T47D (cell line): ENCODE measurements around the gene WNK2.

ENCODE experiments used
- DNase-seq, 2 experiments: peaks; one replicate each; pipeline versions ENCODE4 v3.0.0 to v3.0.0-alpha.2; 2011 to 2012; ENCODE audit warnings: low read depth in 1 of 2, low spot score in 1 of 2
- JUND ChIP-seq: IDR thresholded peaks from 2 replicates; pipeline ENCODE4 v1.6.1; 2012; ENCODE audit warnings: low read depth
- in situ Hi-C: cut with HindIII; loops from 2 replicates; pipeline ENCODE4 v1.10.0; 2016; ENCODE audit warnings: low sequenced_read_pairs, low pct_unique_long_range_greater_than_20kb

Gene WNK2

GRCh38 chr9:93210974-93211653 is 27.2 kb downstream of the WNK2 start:
- in situ Hi-C loops, result no loop called here
- TF ChIP-seq JUND, result no peak
- no peak for DNase-seq

- in situ Hi-C loops, result no loop called here
- no peak for TF ChIP-seq JUND
- DNase-seq, result no peak
These were observed 27.7 kb downstream of the WNK2 start for GRCh38 chr9:93211654-93212001.

DNA sequence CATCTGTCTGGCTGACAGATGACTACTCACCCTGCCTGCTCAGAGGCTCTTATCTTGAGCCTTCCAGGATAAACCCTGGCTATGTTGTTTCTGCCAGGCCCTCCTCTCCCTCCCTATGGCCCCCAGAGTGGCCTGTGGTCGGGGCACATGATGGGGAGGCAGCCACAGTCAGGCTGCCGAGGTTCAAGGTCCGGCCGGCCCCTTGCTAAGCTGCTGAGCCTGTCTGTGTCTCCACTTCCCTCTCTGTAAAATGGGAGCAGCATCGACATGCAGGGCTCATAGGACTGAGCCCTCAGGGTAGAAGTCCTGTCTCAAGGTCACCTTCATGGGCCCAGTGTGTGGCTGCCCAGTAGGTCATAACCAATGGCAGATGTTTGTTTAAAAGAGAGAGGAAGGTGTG is 28.5 kb downstream of the WNK2 start:
- in situ Hi-C loops, result no loop called here
- no peak for TF ChIP-seq JUND
- no peak for DNase-seq

- DNase-seq, result no peak
- no peak for TF ChIP-seq JUND
- in situ Hi-C loops, result no loop called here
These were observed 32.1 kb downstream of the WNK2 start for GRCh38 chr9:93216073-93216365.

DNA sequence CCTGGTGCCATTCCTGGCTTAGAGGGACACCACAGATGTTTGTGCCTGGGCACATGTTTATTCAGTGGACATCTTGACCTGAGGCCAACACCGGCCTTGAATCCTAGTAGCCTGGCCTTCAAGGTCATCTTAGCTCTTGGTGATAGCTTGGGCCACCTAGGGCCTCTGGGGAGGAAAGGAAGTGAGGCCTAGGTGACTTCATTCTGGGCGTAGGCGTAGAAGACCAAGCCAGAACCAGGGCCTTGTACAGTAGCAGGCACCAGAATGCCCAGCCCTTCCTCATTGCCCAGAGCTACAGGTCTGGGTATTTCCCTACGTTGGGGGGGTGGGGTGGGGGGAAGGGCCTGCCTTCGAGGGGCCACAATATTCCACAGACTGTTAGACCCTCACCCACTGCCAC is 33.8 kb downstream of the WNK2 start:
- no peak for DNase-seq
- in situ Hi-C loops, result no loop called here
- no peak for TF ChIP-seq JUND

DNA sequence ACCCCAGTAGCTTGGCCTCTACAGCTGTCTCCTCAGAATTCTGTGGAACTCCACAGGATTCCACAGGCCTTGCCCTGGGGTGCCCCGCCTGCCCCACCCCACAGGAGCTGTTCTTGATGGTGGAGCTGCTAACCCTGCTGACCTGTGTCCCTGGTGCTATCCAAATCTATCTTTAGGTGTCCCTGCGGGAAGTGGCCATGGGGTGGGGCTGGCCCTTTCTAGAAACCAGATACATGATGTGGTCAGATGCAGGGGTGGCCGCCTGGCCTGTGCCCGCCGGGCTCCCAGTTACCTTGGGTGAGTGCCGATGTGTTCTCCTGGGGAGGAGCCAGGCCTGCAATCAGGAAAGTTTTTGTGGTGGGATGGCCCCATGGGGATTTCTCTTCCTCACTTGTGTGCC is 34.2 kb downstream of the WNK2 start:
- in situ Hi-C loops, result no loop called here
- no peak for TF ChIP-seq JUND
- DNase-seq, result no peak

DNA sequence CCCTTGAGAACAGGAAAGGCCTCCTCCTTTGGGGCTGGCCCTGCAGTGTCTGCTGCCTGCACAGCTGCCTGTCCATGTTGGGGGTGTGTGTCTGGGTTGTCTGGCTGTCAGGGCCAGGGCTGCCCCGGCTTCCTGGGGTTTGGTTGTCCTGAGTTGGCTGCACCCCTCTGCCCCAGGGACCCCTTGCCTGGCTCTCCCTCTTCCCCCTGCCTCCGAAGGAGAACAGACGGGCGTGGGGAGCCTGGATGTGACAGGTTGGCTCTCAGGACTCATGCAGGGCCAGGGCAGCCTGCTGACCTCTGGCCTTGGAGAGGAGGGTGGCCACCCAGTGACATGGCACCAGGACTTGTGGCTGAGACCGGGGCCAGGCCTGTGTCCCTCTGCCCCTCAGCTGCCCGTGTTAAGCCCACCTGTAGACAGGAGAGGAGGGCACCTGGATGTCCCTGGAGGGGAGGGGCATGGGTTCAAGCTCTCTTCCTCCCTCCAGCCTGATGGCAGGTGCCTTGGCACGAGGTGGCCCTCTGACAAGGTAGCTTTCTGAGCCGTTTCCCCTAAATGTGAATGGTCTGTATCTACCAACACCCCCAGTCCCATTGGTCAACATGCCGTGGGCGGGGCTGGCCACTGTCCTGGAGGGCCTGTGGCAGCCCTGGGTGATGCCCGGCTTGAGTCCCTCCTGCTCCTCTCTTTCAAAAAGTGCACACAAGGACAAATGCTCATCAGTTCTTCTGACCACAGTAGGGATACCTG is 34.9 kb downstream of the WNK2 start:
- no peak for DNase-seq
- in situ Hi-C loops, result no loop called here
- no peak for TF ChIP-seq JUND

DNA sequence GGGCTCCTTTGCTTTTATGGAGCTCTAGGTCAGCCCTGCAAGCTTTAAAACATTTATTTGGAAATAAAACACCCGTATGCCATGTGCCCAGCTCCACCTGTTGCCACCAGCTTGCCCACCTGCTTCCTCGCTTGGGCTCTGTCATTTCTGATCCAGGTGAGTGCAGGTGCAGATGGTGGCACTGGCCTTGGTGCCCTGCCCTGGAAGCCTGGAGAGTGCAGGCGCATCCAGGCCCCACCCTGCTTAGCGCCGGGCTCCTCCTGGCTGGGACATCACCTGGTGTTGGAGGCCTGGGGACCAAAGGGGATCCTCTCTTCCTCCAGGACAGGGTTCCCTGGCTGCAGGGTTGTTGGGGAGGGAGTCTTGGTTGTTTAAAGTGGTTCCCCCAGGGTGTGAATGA is 35.8 kb downstream of the WNK2 start:
- in situ Hi-C loops, result no loop called here
- TF ChIP-seq JUND, result no peak
- no peak for DNase-seq

DNA sequence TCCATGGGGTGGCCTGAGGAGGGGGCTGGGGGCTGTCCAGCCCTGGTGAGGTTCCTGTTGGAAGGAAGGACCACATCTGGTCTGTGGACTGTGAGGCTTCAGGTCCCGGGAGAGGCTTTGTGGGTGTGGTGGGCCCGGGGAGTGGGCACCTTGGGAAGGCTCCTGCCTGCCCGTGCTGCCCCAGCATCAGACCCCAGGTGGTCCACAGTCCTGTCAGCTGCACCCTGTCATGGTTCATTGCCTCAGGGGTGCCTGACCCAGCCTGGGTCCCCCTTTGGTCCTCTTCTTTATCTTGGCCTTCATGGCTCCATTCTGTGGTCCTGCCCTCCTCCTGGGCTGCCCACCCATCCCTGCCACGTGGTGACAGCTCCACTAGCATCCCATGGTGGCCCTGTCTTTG is 36.7 kb downstream of the WNK2 start:
- DNase-seq, result no peak
- in situ Hi-C loops, result no loop called here
- no peak for TF ChIP-seq JUND

GRCh38 chr9:93221044-93221443 is 37.1 kb downstream of the WNK2 start:
- DNase-seq, result no peak

DNA sequence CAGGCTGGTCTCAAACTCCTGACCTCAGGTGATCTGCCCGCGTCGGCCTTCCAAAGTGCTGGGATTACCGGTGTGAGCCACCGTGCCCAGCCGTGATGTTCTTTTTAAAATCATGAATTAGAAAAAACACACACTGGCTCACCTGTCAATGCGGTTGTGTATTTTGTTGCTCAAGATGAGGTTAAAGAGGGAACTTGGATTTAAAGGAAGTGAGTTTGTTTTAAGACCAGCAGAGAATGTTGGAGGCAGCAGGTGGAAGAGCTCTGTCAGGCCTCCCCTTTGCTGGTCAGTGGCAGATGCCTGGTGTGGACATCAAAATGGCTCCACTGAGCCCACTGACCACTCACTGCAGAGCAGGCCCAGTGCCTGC is 38.9 kb downstream of the WNK2 start:
- no peak for DNase-seq
- no peak for TF ChIP-seq JUND
- in situ Hi-C loops, result no loop called here

More at GRCh38 chr9:93221044-93221443, 37.1 kb downstream of the WNK2 start:
- TF ChIP-seq JUND, result no peak
- in situ Hi-C loops, result no loop called here

DNA sequence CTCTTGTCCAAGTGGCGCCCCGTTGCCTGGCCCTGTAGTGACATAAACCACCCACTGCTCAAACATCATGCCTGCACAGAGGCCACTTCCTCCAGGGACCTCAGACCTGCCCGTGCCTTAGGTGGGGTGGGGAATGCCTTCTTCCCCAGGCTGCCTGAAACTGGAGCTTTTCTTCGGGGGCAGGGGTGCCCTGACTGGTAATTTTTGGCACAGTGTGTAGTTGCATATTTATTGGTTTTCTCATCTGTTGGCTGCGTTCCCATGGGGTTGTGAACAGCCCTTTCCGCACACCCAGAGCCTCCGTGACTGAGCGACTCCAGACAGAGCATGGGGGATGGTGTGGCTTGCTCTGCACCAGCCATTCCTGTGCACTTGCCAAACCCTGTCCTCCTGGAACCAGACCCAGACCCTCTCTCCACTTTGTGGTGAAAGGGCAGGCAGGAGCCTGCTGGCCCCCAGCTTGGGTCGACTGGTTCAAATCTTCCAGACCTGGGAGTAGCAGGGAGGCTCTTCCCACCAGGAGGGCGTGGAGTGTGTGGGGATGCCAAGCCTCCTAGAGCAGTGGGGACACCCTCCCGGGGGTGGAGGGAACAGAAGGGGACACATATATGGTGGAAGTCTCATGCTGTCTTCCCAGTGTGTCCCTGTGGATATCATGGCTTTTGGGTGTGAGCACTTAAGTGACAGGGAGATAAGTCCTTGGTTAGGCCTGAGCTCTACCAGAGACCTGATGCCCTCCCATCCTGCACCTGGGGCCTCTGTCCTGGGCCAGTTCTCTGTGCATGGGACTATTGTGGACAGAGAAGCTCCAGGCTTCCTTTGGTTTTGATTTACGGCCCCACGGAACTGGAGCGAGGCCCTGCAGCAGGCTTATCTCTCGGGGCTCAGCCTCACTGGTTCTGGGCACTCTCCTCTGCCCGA is 39.6 kb downstream of the WNK2 start:
- in situ Hi-C loops, result no loop called here
- no peak for TF ChIP-seq JUND
- peak in 1 of 2 experiments; percentile 19 for DNase-seq

- in situ Hi-C loops, result no loop called here
- DNase-seq, result peak in 1 of 2 experiments; percentile 17
- no peak for TF ChIP-seq JUND
These were observed 40.7 kb downstream of the WNK2 start for GRCh38 chr9:93224591-93224990.
